ENCODE results near the gene CDH18. TPM values are rescaled to one million over a fixed set of nuclear protein-coding genes. Genes with fewer than 3 reads are reported as not detected.

CDH18 gene
- total and polyA plus RNA-seq, 2 donors (not counting 3 experiments of a cell fraction or from before 2014, with no cell fraction given) = 0.06 TPM; not detected in 1

DNA sequence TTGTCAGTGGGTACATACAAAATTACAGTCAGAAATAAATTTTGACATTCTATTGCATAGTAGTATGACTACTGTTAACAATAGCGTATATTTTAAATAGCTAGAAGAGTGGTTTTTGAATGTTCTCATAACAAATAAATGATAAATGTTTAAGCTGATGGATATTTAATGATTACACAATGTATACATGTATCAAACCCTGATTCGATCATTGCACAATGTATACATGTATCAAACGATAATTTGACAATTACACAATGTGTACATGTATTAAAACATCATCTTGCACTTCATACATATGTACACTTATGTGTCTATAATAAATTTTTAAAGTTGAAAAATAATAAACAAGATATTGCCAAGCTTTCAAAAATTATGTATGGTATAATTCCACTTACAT lies 87.7 kb downstream of the CDH18 start:
- POLR2A ChIA-PET = no interaction called here
- intact Hi-C loops (cut with micrococcal nuclease) (no loop called here), dilution Hi-C loops (cut with MboI; ENCODE audit: extremely low pct_ligation_motif_present, low sequenced_read_pairs) (no loop called here)
- no peak overlapping the region for H3K4me3 ChIP-seq (replicated peaks in 1 of 3; ENCODE audit: insufficient read depth in 1 of 3, low read depth in 1 of 3, low read length in 3 of 3)
- no peak overlapping the region for H3K9ac ChIP-seq (replicated peaks; ENCODE audit: extremely low read depth, insufficient read depth, low read length)
- DNase-seq (ENCODE audit: low read depth, low spot score) (no peak), FAIRE-seq (no peak)
- CTCF ChIA-PET = no interaction called here
- no peaks in the 10 kb centered on the region for H3K79me2 ChIP-seq (ENCODE audit: control insufficient read depth, insufficient read depth, low read length)
- no peaks in the 10 kb centered on the region for H3K9me1 ChIP-seq (replicated peaks; ENCODE audit: control insufficient read depth, extremely low read depth, insufficient read depth, low read length)
- TF ChIP-seq CTCF (IDR thresholded peaks at IDR 0.05; ENCODE audit: extremely low read depth in 1 of 2, insufficient read depth in 1 of 2, low read depth in 1 of 2, low read length in 2 of 2) = no peak
- no peak for TF ChIP-seq EZH2 (IDR thresholded peaks at IDR 0.05; ENCODE audit: borderline replicate concordance, low read depth, low read length, severe bottlenecking)
- TF ChIP-seq JUN (IDR thresholded peaks at IDR 0.05; ENCODE audit: borderline replicate concordance, insufficient read depth, insufficient read length, low read depth) = no peak
- no peak for TF ChIP-seq POLR2AphosphoS5 (IDR thresholded peaks at IDR 0.05; ENCODE audit: insufficient read depth, low read depth, low read length)
- no peak for TF ChIP-seq FOS (IDR thresholded peaks at IDR 0.05; ENCODE audit: borderline replicate concordance, insufficient read depth, low read length)
- TF ChIP-seq GATA2 (IDR thresholded peaks at IDR 0.05; ENCODE audit: insufficient read depth, insufficient read length, low read depth, low read length) = no peak
- TF ChIP-seq MYC (IDR thresholded peaks at IDR 0.05; ENCODE audit: low read depth, low read length) = no peak
- no peak overlapping the region for H2AFZ ChIP-seq (ENCODE audit: low read depth, low read length)
- no peaks in the 10 kb centered on the region for H3K9me3 ChIP-seq (replicated peaks; ENCODE audit: control insufficient read depth, insufficient read depth, low read length)
- H3K27ac ChIP-seq (ENCODE audit: insufficient read depth, low read depth, low read length) = no peak overlapping the region
- no peaks in the 10 kb centered on the region for H3K27me3 ChIP-seq (ENCODE audit: control insufficient read depth in 2 of 2, insufficient read depth in 2 of 2, low read length in 2 of 2)
- no peaks in the 10 kb centered on the region for H3K4me1 ChIP-seq (ENCODE audit: control insufficient read depth, extremely low read depth, insufficient read depth, low read length)
- BruUV-seq (replicated peaks) = no TSS peak
- H4K20me1 ChIP-seq (replicated peaks; ENCODE audit: control insufficient read depth, extremely low read depth, insufficient read depth, low read length) = no peaks in the 10 kb centered on the region
- no peak overlapping the region for H3K4me2 ChIP-seq (ENCODE audit: insufficient read depth, low read length)
- H3K36me3 ChIP-seq (ENCODE audit: control insufficient read depth in 2 of 2, extremely low read depth in 1 of 2, insufficient read depth in 2 of 2, low read length in 2 of 2) = no peaks in the 10 kb centered on the region

Measured in endothelial cell of umbilical vein (primary cell).